HCT116 (cell line): ENCODE measurements around the gene FLACC1. TPM values are rescaled to one million over a fixed set of nuclear protein-coding genes. Genes with fewer than 3 reads are reported as not detected.

Experiments used
- ATAC-seq: fragments of 200-7000 bp; cut with Tn5 transposase; 2 replicates; pipeline ENCODE4 v1.9.1; 2020; ENCODE audit warnings: mild to moderate bottlenecking, moderate library complexity
- BruUV-seq: library from RNA; stranded (reverse); fragments of 400-500 nt; replicated peaks from 2 replicates; lab custom pipeline; 2021; lab: Mats Ljungman, UMichigan
- CTCF ChIA-PET: fragments of 300-600 bp; sonication (Branson Sonifier 250); formaldehyde crosslinking; loops from one replicate; lab custom pipeline; 2021; ENCODE audit warnings: antibody characterized with exemption; lab: Charles Lee
- POLR2A ChIA-PET: fragments of 300-600, 350-600 bp; sonication (Branson Sonifier 250); formaldehyde crosslinking; loops from one replicate; lab custom pipeline; 2021; ENCODE audit warnings: antibody characterized with exemption; lab: Charles Lee
- RAD21 ChIA-PET, 2 experiments: fragments of 300-600 bp; sonication (Branson Sonifier 250); formaldehyde crosslinking; loops; one replicate each; lab custom pipeline; 2023; ENCODE audit warnings: low total read pairs in 2 of 2; ENCODE audit not compliant: uncharacterized antibody in 2 of 2, unreplicated experiment in 2 of 2, low non-redundant PET in 1 of 2; lab: Charles Lee
- DNase-seq: peaks from one replicate; pipeline ENCODE4 v3.0.0-alpha.2; 2010; ENCODE audit warnings: low read depth, low spot score
- H2AFZ ChIP-seq: fragments of 200-600 bp; shearing (Covaris generic), sonication (generic); 2 replicates; pipeline ENCODE4 v1.6.1; 2017; ENCODE audit warnings: low read depth, mixed run types, mixed read lengths, antibody characterized with exemption, low read length; ENCODE audit not compliant: poor library complexity, severe bottlenecking
- H3K27ac ChIP-seq: 2 replicates; pipeline ENCODE4 v1.5.1; 2012; ENCODE audit warnings: low read depth, low read length
- H3K27me3 ChIP-seq: fragments of 200-600 bp; sonication (generic); 2 replicates; pipeline ENCODE4 v1.6.1; 2016; ENCODE audit warnings: mixed run types, low read length, mixed read lengths; ENCODE audit not compliant: insufficient read depth
- H3K36me3 ChIP-seq, 2 experiments: fragments of 200-500 bp in 1 of 2; fragments of 200-600 bp in 1 of 2; sonication (Bioruptor generic) in 1 of 2; sonication (generic) in 1 of 2; 2 replicates each; pipeline versions ENCODE4 v1.5.1 to v1.6.1; 2014 to 2016; ENCODE audit warnings: low read length in 2 of 2, inconsistent platforms in 1 of 2, mixed read lengths in 1 of 2, mixed run types in 1 of 2; ENCODE audit not compliant: insufficient read depth in 2 of 2, control insufficient read depth in 1 of 2
- H3K4me1 ChIP-seq, 2 experiments: fragments of 200-600 bp in 1 of 2; sonication (generic) in 1 of 2; 2 replicates each; pipeline versions ENCODE4 v1.5.1 to v1.6.1; 2012 to 2017; ENCODE audit warnings: low read length in 2 of 2, inconsistent platforms in 1 of 2, mild to moderate bottlenecking in 1 of 2, mixed read lengths in 1 of 2, mixed run types in 1 of 2, moderate library complexity in 1 of 2; ENCODE audit not compliant: insufficient read depth in 2 of 2, control insufficient read depth in 1 of 2
- H3K4me2 ChIP-seq: fragments of 200-600 bp; sonication (generic); 2 replicates; pipeline ENCODE4 v1.6.1; 2017; ENCODE audit warnings: mixed run types, low read length, mixed read lengths
- H3K4me3 ChIP-seq, 2 experiments: fragments of 200-600 bp in 1 of 2; sonication (generic) in 1 of 2; replicated peaks in 1 of 2; 2 replicates each; pipeline ENCODE4 v1.5.1; 2011 to 2016; ENCODE audit warnings: low read length in 2 of 2, control low read depth in 1 of 2, low read depth in 1 of 2, mild to moderate bottlenecking in 1 of 2, mixed read lengths in 1 of 2, mixed run types in 1 of 2
- H3K79me2 ChIP-seq: fragments of 200-600 bp; sonication (generic); 2 replicates; pipeline ENCODE4 v1.6.1; 2017; ENCODE audit warnings: mild to moderate bottlenecking, mixed run types, low read length, moderate library complexity, mixed read lengths; ENCODE audit not compliant: insufficient read depth
- H3K9ac ChIP-seq: fragments of 200-600 bp; sonication (generic); 2 replicates; pipeline ENCODE4 v1.6.1; 2016; ENCODE audit warnings: low read length, mixed read lengths
- H3K9me2 ChIP-seq: fragments of 200-600 bp; sonication (generic), shearing (Covaris generic); 2 replicates; pipeline ENCODE4 v1.6.1; 2017; ENCODE audit warnings: mixed run types, mild to moderate bottlenecking, moderate library complexity; ENCODE audit not compliant: insufficient read depth
- H3K9me3 ChIP-seq, 2 experiments: fragments of 200-500 bp in 1 of 2; fragments of 200-600 bp in 1 of 2; sonication (Bioruptor generic) in 1 of 2; sonication (generic) in 1 of 2; 2 replicates each; pipeline ENCODE4 v1.6.1; 2014 to 2017; ENCODE audit warnings: low read length in 2 of 2, mixed read lengths in 2 of 2, inconsistent platforms in 1 of 2, low read depth in 1 of 2, mild to moderate bottlenecking in 1 of 2, mixed run types in 1 of 2, moderate library complexity in 1 of 2; ENCODE audit not compliant: control insufficient read depth in 1 of 2, insufficient read depth in 1 of 2
- H4K20me1 ChIP-seq: fragments of 200-600 bp; sonication (generic), shearing (Covaris generic); 2 replicates; pipeline ENCODE4 v1.6.1; 2017; ENCODE audit warnings: mixed run types, mild to moderate bottlenecking, moderate library complexity; ENCODE audit not compliant: insufficient read depth
- CBX3 ChIP-seq: IDR thresholded peaks from 2 replicates; pipeline ENCODE4 v1.6.1; 2012; ENCODE audit warnings: low read depth
- EGR1 ChIP-seq: IDR thresholded peaks from 2 replicates; pipeline ENCODE4 v1.6.1; 2012; ENCODE audit warnings: low read depth
- ELF1 ChIP-seq: IDR thresholded peaks from 2 replicates; pipeline ENCODE4 v1.6.1; 2012; ENCODE audit warnings: low read depth, borderline replicate concordance
- EZH2 ChIP-seq: fragments of 200-600 bp; sonication (generic); IDR thresholded peaks from 2 replicates; pipeline ENCODE4 v1.6.1; 2017; ENCODE audit warnings: antibody characterized with exemption, mixed run types
- EZH2phosphoT487 ChIP-seq: fragments of 200-600 bp; IDR thresholded peaks from 2 replicates; pipeline ENCODE4 v1.6.1; 2018; ENCODE audit warnings: antibody characterized with exemption, borderline replicate concordance
- JUND ChIP-seq: IDR thresholded peaks from 2 replicates; pipeline ENCODE4 v1.6.1; 2012
- MAX ChIP-seq: IDR thresholded peaks from 2 replicates; pipeline ENCODE4 v1.6.1; 2012
- POLR2AphosphoS5 ChIP-seq: IDR thresholded peaks from 2 replicates; pipeline ENCODE4 v1.6.1; 2011; ENCODE audit warnings: mild to moderate bottlenecking, low read depth, low read length, moderate library complexity
- REST ChIP-seq: IDR thresholded peaks from 2 replicates; pipeline ENCODE4 v1.6.1; 2012; ENCODE audit warnings: low read depth
- SP1 ChIP-seq: IDR thresholded peaks from 2 replicates; pipeline ENCODE4 v1.6.1; 2012; ENCODE audit warnings: low read depth
- ZBTB33 ChIP-seq: IDR thresholded peaks from 2 replicates; pipeline ENCODE4 v1.6.1; 2011; ENCODE audit warnings: mild to moderate bottlenecking, low read length, moderate library complexity; ENCODE audit not compliant: insufficient replicate concordance; ENCODE audit errors: extremely low read depth
- ZFX ChIP-seq: fragments of 450-650 bp; IDR thresholded peaks from 2 replicates; pipeline ENCODE4 v1.6.1; 2017
- ZNF274 ChIP-seq: fragments of 200-500 bp; sonication (Bioruptor generic); IDR thresholded peaks from 2 replicates; pipeline ENCODE4 v1.6.1; 2014; ENCODE audit warnings: mild to moderate bottlenecking, low read depth, low read length, inconsistent platforms
- intact Hi-C: fragments of 100-400 bp; cut with micrococcal nuclease; formaldehyde crosslinking; loops from 2 replicates; pipeline ENCODE4 v1.10.0; 2022
- total RNA-seq: library from RNA; stranded (reverse); gene quantifications from one replicate; pipeline ENCODE4 v1.2.1, GENCODE V29; 2021; ENCODE audit not compliant: unreplicated experiment

FLACC1 gene
- total RNA-seq, 1 experiment from 2014 or later = 0.74 TPM

- no peaks in the 10 kb centered on the region for H3K27me3 ChIP-seq
- no peaks in the 10 kb centered on the region for H3K9me2 ChIP-seq
- H3K9me3 ChIP-seq = peaks cover 0 to 10% of the 10 kb centered on the region in 2 experiments; a peak in 1 of 4 replicates
- no peak for DNase-seq
- intact Hi-C loops = loop anchor here (10.0 kb wide), 1 partner anchor 458 kb away; no protein-coding TSS in a partner anchor
- no peaks in the 10 kb centered on the region for H3K79me2 ChIP-seq
- no TSS peak for BruUV-seq
- H3K36me3 ChIP-seq = no peaks in the 10 kb centered on the region
- no peaks in the 10 kb centered on the region for H4K20me1 ChIP-seq
- H3K4me1 ChIP-seq = peaks cover 18 to 35% of the 10 kb centered on the region in 2 experiments
- ATAC-seq = no peak
- no peak overlapping the region for H3K9ac ChIP-seq
- CTCF ChIA-PET = interaction anchor here (1.0 to 3.1 kb wide), 2 partner anchors 129 to 347 kb away, joined by 3 to 16 read pairs; no protein-coding TSS in a partner anchor
- TF ChIP-seq ZFX = no peak
- no peak overlapping the region for H3K4me3 ChIP-seq
- H2AFZ ChIP-seq = no peak overlapping the region
- H3K4me2 ChIP-seq = no peak overlapping the region
- POLR2A ChIA-PET = no interaction called here
- RAD21 ChIA-PET = no interaction called here
- no peak overlapping the region for H3K27ac ChIP-seq
These were observed 5.3 kb upstream of the FLACC1 start for GRCh38 chr2:201362396-201362795.

GRCh38 chr2:201361078-201361733 lies 4.1 kb upstream of the FLACC1 start:
- POLR2A ChIA-PET = no interaction called here

More at GRCh38 chr2:201361078-201361733, 4.1 kb upstream of the FLACC1 start:
- intact Hi-C loops = loop anchor here (10.0 kb wide), 1 partner anchor 456 kb away; no protein-coding TSS in a partner anchor
- ATAC-seq (no peak), DNase-seq (no peak)
- Histone ChIP-seq H3K36me3 (no peaks in the 10 kb centered on the region), H3K4me3 (no peak overlapping the region), H3K4me2 (no peak overlapping the region), H3K9me3 (peaks cover 0 to 10% of the 10 kb centered on the region in 2 experiments; a peak in 1 of 4 replicates), H4K20me1 (no peaks in the 10 kb centered on the region), H2AFZ (no peak overlapping the region), H3K9ac (no peak overlapping the region), H3K27ac (no peak overlapping the region), H3K4me1 (peaks cover 18 to 41% of the 10 kb centered on the region in 2 experiments), H3K27me3 (no peaks in the 10 kb centered on the region), H3K9me2 (no peaks in the 10 kb centered on the region), H3K79me2 (no peaks in the 10 kb centered on the region)
- no TSS peak for BruUV-seq
- ChIA-PET CTCF (no interaction called here), RAD21 (no interaction called here)
- TF ChIP-seq POLR2AphosphoS5 = no peak
- TF ChIP-seq JUND = no peak
- no peak for TF ChIP-seq SP1
- TF ChIP-seq ZNF274 = no peak
- TF ChIP-seq REST = no peak
- TF ChIP-seq EZH2 = no peak
- no peak for TF ChIP-seq EGR1
- TF ChIP-seq CBX3 = no peak
- TF ChIP-seq ELF1 = no peak
- no peak for TF ChIP-seq ZBTB33
- TF ChIP-seq EZH2phosphoT487 = no peak
- no peak for TF ChIP-seq MAX
